Activated CD8-positive, alpha-beta memory T cell treated with anti-CD3 and anti-CD28 coated beads for 1 hour (primary cell): ENCODE data around the gene CAMK2B.

ENCODE experiments used
- DNase-seq, 2 donors: peaks; one replicate each; pipeline ENCODE4 v3.0.0-alpha.2; 2020; ENCODE audit warnings: low read depth in 1 of 2; ENCODE audit errors: extremely low read depth in 1 of 2

CAMK2B gene

GRCh38 chr7:44275957-44276570 is 49.3 kb downstream of the CAMK2B start:
- no peak for DNase-seq

GRCh38 chr7:44275146-44275545 is 50.2 kb downstream of the CAMK2B start:
- DNase-seq: no peak

- DNase-seq: no peak
Observed at GRCh38 chr7:44274623-44274975, 50.8 kb downstream of the CAMK2B start.

GRCh38 chr7:44273681-44274622 is 51.4 kb downstream of the CAMK2B start:
- DNase-seq: no peak

- DNase-seq: no peak
Observed at GRCh38 chr7:44272981-44273380, 52.4 kb downstream of the CAMK2B start.

GRCh38 chr7:44272456-44272855 is 52.9 kb downstream of the CAMK2B start:
- DNase-seq: no peak

- no peak for DNase-seq
Observed at GRCh38 chr7:44269943-44270493, 55.4 kb downstream of the CAMK2B start.

- DNase-seq: no peak
Observed at GRCh38 chr7:44269417-44269816, 56.0 kb downstream of the CAMK2B start.

GRCh38 chr7:44268671-44269070 is 56.7 kb downstream of the CAMK2B start:
- no peak for DNase-seq

GRCh38 chr7:44267719-44268421 is 57.5 kb downstream of the CAMK2B start:
- no peak for DNase-seq

GRCh38 chr7:44267178-44267577 is 58.2 kb downstream of the CAMK2B start:
- DNase-seq: no peak

GRCh38 chr7:44266526-44266925 is 58.9 kb downstream of the CAMK2B start:
- no peak for DNase-seq

GRCh38 chr7:44265728-44266127 is 59.7 kb downstream of the CAMK2B start:
- no peak for DNase-seq

GRCh38 chr7:44264221-44264931 is 61.0 kb downstream of the CAMK2B start:
- DNase-seq: no peak

- DNase-seq: no peak
Observed at GRCh38 chr7:44263326-44264082, 61.9 kb downstream of the CAMK2B start.

- DNase-seq: no peak
Observed at GRCh38 chr7:44262031-44262430, 63.4 kb downstream of the CAMK2B start.

GRCh38 chr7:44261240-44261639 is 64.2 kb downstream of the CAMK2B start:
- DNase-seq: no peak

GRCh38 chr7:44259547-44260457 is 65.6 kb downstream of the CAMK2B start:
- DNase-seq: no peak
